Epithelial cell of proximal tubule (primary cell): ENCODE measurements around the gene KCNQ1. TPM values are rescaled to one million over a fixed set of nuclear protein-coding genes. Genes with fewer than 3 reads are reported as not detected.

Experiments
- DNase-seq: peaks from one replicate; pipeline ENCODE4 v3.0.0-alpha.2; 2011; ENCODE audit warnings: low read depth
- H3K4me3 ChIP-seq: 2 replicates; pipeline ENCODE4 v1.5.1; 2011; ENCODE audit warnings: low read depth, mild to moderate bottlenecking, low read length
- CTCF ChIP-seq: conservative IDR thresholded peaks from 2 replicates; pipeline ENCODE4 v1.5.1; 2012; ENCODE audit warnings: low read depth, mild to moderate bottlenecking, low read length
- total RNA-seq: library from RNA; depleted of rRNA; stranded (reverse); fragments of >200 nt; gene quantifications from 2 replicates; pipeline ENCODE4 v1.2.3, GENCODE V29; 2015

The KCNQ1 gene
- total RNA-seq, 1 donor from 2014 or later = 0.46 TPM

- H3K4me3 ChIP-seq = peak overlapping the region; percentile 58
- no peak for DNase-seq
- peak; percentile 32 for TF ChIP-seq CTCF
These were observed 446.8 kb downstream of the KCNQ1 start for GRCh38 chr11:2891326-2892214.

- H3K4me3 ChIP-seq = peak overlapping the region; percentile 58
- no peak for DNase-seq
- TF ChIP-seq CTCF = peak; percentile 88
These were observed 447.6 kb downstream of the KCNQ1 start for GRCh38 chr11:2892215-2892966.

- no peak for DNase-seq
- H3K4me3 ChIP-seq = peak overlapping the region; percentile 58
- peak; percentile 42 for TF ChIP-seq CTCF
These were observed 448.2 kb downstream of the KCNQ1 start for GRCh38 chr11:2892967-2893528.

- no peak for DNase-seq
- no peak for TF ChIP-seq CTCF
- no peak overlapping the region for H3K4me3 ChIP-seq
These were observed 449.1 kb downstream of the KCNQ1 start for GRCh38 chr11:2893935-2894334.

GRCh38 chr11:2896047-2896446 lies 451.2 kb downstream of the KCNQ1 start:
- no peak overlapping the region for H3K4me3 ChIP-seq
- DNase-seq = no peak
- TF ChIP-seq CTCF = no peak

- TF ChIP-seq CTCF = no peak
- DNase-seq = no peak
- no peak overlapping the region for H3K4me3 ChIP-seq
These were observed 452.2 kb downstream of the KCNQ1 start for GRCh38 chr11:2897048-2897447.
